ENCODE results near the gene SIX2.

SIX2 gene

DNA sequence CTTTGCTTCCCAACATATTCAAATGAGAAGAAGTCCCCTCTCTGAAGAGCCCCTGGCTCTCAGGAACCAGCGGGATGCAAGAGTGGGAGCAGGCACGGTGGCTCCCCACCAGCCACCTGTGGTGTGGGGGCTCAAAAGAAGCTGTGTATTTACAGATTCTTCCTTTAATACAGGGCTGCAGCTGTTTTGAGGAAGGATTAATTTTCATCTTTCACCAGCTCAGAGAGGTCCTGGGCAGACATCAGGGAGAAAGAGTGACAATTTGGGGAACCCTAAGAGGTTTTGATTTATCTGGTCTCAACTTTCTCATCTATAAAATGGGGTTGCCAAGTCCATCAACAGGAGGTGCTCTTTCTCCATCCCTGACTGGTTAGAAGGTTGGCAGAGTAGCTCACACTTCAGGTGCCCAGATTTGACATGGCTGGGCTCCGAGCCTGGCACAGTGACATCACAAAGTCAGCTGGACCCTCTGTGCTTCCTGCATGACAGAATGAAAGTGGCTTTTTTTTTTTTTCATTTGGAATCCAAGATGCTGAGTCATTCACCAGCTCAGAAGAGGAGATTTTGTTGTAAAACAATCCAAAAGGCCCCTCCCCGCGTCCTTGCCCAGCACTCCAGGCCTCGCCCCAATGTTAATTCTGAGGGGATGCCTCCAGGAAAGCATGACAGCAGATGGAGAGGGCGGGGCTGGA is 15.5 kb upstream of the SIX2 start:
- DNase-seq = peak; percentile 8
- no peak for TF ChIP-seq EZH2 (optimal IDR thresholded peaks at IDR 0.05; ENCODE audit: low read depth, low read length)
- no peak for TF ChIP-seq EZH2phosphoT487 (IDR thresholded peaks at IDR 0.05; ENCODE audit: low read length)
- TF ChIP-seq, protein P1, sequence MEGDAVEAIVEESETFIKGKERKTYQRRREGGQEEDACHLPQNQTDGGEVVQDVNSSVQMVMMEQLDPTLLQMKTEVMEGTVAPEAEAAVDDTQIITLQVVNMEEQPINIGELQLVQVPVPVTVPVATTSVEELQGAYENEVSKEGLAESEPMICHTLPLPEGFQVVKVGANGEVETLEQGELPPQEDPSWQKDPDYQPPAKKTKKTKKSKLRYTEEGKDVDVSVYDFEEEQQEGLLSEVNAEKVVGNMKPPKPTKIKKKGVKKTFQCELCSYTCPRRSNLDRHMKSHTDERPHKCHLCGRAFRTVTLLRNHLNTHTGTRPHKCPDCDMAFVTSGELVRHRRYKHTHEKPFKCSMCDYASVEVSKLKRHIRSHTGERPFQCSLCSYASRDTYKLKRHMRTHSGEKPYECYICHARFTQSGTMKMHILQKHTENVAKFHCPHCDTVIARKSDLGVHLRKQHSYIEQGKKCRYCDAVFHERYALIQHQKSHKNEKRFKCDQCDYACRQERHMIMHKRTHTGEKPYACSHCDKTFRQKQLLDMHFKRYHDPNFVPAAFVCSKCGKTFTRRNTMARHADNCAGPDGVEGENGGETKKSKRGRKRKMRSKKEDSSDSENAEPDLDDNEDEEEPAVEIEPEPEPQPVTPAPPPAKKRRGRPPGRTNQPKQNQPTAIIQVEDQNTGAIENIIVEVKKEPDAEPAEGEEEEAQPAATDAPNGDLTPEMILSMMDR (IDR thresholded peaks at IDR 0.05; ENCODE audit: low read length) = no peak

DNA sequence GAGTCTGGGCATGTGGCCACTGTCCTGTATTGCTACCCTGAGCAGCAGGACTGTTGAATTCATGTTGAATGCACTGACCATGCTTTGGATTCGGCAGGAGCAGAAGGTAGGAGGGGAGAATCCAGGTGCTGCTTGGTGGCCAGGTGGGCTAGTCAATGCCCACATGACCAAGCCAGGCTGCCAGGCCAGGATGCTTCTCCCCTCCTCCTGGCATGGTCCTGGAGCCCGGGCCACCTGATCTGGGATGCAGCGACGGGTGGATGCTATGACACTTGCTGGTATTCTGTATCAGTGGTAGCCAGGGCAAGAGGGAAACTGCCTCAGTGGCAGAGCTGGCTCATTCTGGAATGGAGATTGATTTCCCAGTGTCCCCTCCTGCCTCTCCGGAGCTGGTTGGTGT is 14.8 kb upstream of the SIX2 start:
- TF ChIP-seq EZH2phosphoT487 (IDR thresholded peaks at IDR 0.05; ENCODE audit: low read length) (no peak), EZH2 (optimal IDR thresholded peaks at IDR 0.05; ENCODE audit: low read depth, low read length) (no peak)
- TF ChIP-seq, protein P1 (IDR thresholded peaks at IDR 0.05; ENCODE audit: low read length) = no peak
- no peaks in the 10 kb centered on the region for H3K4me1 ChIP-seq (ENCODE audit: low read length)

More for the DNA sequence above, 15.5 kb upstream of the SIX2 start:
- H3K27ac ChIP-seq (ENCODE audit: low read length) = no peak overlapping the region
- H3K4me3 ChIP-seq (ENCODE audit: low read length) = no peak overlapping the region
- no peaks in the 10 kb centered on the region for H3K9me3 ChIP-seq (replicated peaks; ENCODE audit: insufficient read depth, low read length)
- no peaks in the 10 kb centered on the region for H3K27me3 ChIP-seq (replicated peaks; ENCODE audit: insufficient read depth, low read length)
- no peaks in the 10 kb centered on the region for H3K9me2 ChIP-seq (replicated peaks; ENCODE audit: insufficient read depth, low read length)
- no peaks in the 10 kb centered on the region for H3K79me2 ChIP-seq (ENCODE audit: low read length)
- no peaks in the 10 kb centered on the region for H3K4me1 ChIP-seq (ENCODE audit: low read length)
- no peak overlapping the region for H3K9ac ChIP-seq (ENCODE audit: low read length)
- H3K4me2 ChIP-seq (ENCODE audit: low read depth, low read length) = no peak overlapping the region
- H4K20me1 ChIP-seq (ENCODE audit: insufficient read depth, low read length) = no peaks in the 10 kb centered on the region
- H3F3A ChIP-seq (ENCODE audit: insufficient read depth, low read length) = no peaks in the 10 kb centered on the region
- H3K36me3 ChIP-seq (replicated peaks; ENCODE audit: insufficient read depth, low read length) = no peaks in the 10 kb centered on the region
- no peak overlapping the region for H2AFZ ChIP-seq (ENCODE audit: low read length)

DNA sequence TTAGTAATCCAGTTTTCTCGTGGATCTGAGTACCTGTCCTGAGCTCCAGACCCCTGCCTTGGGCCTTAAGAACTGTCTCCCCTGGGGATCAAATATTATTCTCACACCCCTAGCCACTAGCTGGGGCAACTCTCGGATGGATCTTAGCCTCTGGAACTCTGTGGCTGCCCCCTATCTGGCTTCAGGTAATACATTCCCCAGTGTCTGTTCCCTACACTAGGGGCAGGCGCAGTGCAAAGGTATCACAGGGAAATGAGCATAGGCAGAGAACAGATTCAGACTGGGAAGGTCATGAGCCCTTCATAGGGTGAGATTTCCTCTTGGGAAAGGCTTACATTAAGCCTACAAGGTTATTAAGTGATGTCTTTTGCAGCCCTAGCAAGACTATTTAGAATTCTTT is 11.2 kb upstream of the SIX2 start:
- TF ChIP-seq, protein P1 (IDR thresholded peaks at IDR 0.05; ENCODE audit: low read length) = no peak
- TF ChIP-seq EZH2phosphoT487 (IDR thresholded peaks at IDR 0.05; ENCODE audit: low read length) (no peak), EZH2 (optimal IDR thresholded peaks at IDR 0.05; ENCODE audit: low read depth, low read length) (no peak)
- no peak overlapping the region for H3K27ac ChIP-seq (ENCODE audit: low read length)
- H3K79me2 ChIP-seq (ENCODE audit: low read length) = no peaks in the 10 kb centered on the region
- H3K9me3 ChIP-seq (replicated peaks; ENCODE audit: insufficient read depth, low read length) = no peaks in the 10 kb centered on the region
- no peak overlapping the region for H3K4me3 ChIP-seq (ENCODE audit: low read length)
- DNase-seq = no peak
- H3F3A ChIP-seq (ENCODE audit: insufficient read depth, low read length) = no peaks in the 10 kb centered on the region
- H3K9me2 ChIP-seq (replicated peaks; ENCODE audit: insufficient read depth, low read length) = no peaks in the 10 kb centered on the region
- no peaks in the 10 kb centered on the region for H3K36me3 ChIP-seq (replicated peaks; ENCODE audit: insufficient read depth, low read length)
- H3K4me2 ChIP-seq (ENCODE audit: low read depth, low read length) = no peak overlapping the region
- H2AFZ ChIP-seq (ENCODE audit: low read length) = no peak overlapping the region
- no peak overlapping the region for H3K9ac ChIP-seq (ENCODE audit: low read length)
- no peaks in the 10 kb centered on the region for H4K20me1 ChIP-seq (ENCODE audit: insufficient read depth, low read length)
- H3K4me1 ChIP-seq (ENCODE audit: low read length) = no peaks in the 10 kb centered on the region
- H3K27me3 ChIP-seq (replicated peaks; ENCODE audit: insufficient read depth, low read length) = no peaks in the 10 kb centered on the region

More for the DNA sequence above, 14.8 kb upstream of the SIX2 start:
- H3K36me3 ChIP-seq (replicated peaks; ENCODE audit: insufficient read depth, low read length) = no peaks in the 10 kb centered on the region
- no peaks in the 10 kb centered on the region for H3K27me3 ChIP-seq (replicated peaks; ENCODE audit: insufficient read depth, low read length)
- no peak overlapping the region for H2AFZ ChIP-seq (ENCODE audit: low read length)
- H4K20me1 ChIP-seq (ENCODE audit: insufficient read depth, low read length) = no peaks in the 10 kb centered on the region
- H3K27ac ChIP-seq (ENCODE audit: low read length) = no peak overlapping the region
- no peak overlapping the region for H3K4me3 ChIP-seq (ENCODE audit: low read length)
- H3F3A ChIP-seq (ENCODE audit: insufficient read depth, low read length) = no peaks in the 10 kb centered on the region
- DNase-seq = no peak
- no peaks in the 10 kb centered on the region for H3K9me3 ChIP-seq (replicated peaks; ENCODE audit: insufficient read depth, low read length)
- H3K79me2 ChIP-seq (ENCODE audit: low read length) = no peaks in the 10 kb centered on the region
- no peak overlapping the region for H3K4me2 ChIP-seq (ENCODE audit: low read depth, low read length)
- no peaks in the 10 kb centered on the region for H3K9me2 ChIP-seq (replicated peaks; ENCODE audit: insufficient read depth, low read length)
- H3K9ac ChIP-seq (ENCODE audit: low read length) = no peak overlapping the region

Measured in MM.1S (cell line).